OCI-LY7 (cell line): ENCODE data around the gene CCDC38. TPM values are rescaled to one million over a fixed set of nuclear protein-coding genes. Genes with fewer than 3 reads are reported as not detected.

Source experiments
- BruUV-seq: library from RNA; stranded (reverse); fragments of 400-500 nt; replicated peaks from 2 replicates; lab custom pipeline; 2021; lab: Mats Ljungman, UMichigan
- CTCF ChIA-PET: fragments of 300-600 bp; sonication (Branson Sonifier 250); formaldehyde crosslinking; loops from one replicate; lab custom pipeline; 2022; ENCODE audit warnings: antibody characterized with exemption; ENCODE audit not compliant: unreplicated experiment; lab: Charles Lee
- POLR2A ChIA-PET: fragments of 300-600 bp; sonication (Branson Sonifier 250); formaldehyde crosslinking; loops from one replicate; lab custom pipeline; 2022; ENCODE audit warnings: antibody characterized with exemption; lab: Charles Lee
- DNase-seq: peaks from one replicate; pipeline ENCODE4 v3.0.0-alpha.2; 2015; ENCODE audit warnings: low spot score
- H2AFZ ChIP-seq: fragments of 200-600 bp; sonication (generic), shearing (Covaris generic); 2 replicates; pipeline ENCODE4 v1.6.1; 2014; ENCODE audit warnings: mild to moderate bottlenecking, antibody characterized with exemption, low read length, moderate library complexity
- H3K27ac ChIP-seq: fragments of 200-600 bp; sonication (generic); 2 replicates; pipeline ENCODE4 v1.5.1; 2014; ENCODE audit warnings: mixed run types, low read depth, mild to moderate bottlenecking, moderate library complexity, low read length, inconsistent platforms; ENCODE audit not compliant: poor library complexity, severe bottlenecking
- H3K36me3 ChIP-seq: fragments of 200-600 bp; sonication (generic); 2 replicates; pipeline ENCODE4 v1.6.1; 2014; ENCODE audit warnings: mild to moderate bottlenecking, antibody characterized with exemption, low read length, moderate library complexity, mixed read lengths; ENCODE audit not compliant: insufficient read depth
- H3K4me1 ChIP-seq: fragments of 200-600 bp; sonication (generic); 2 replicates; pipeline ENCODE4 v1.5.1; 2014; ENCODE audit warnings: mild to moderate bottlenecking, low read length; ENCODE audit not compliant: insufficient read depth, poor library complexity, severe bottlenecking
- H3K4me2 ChIP-seq: fragments of 200-600 bp; sonication (generic); 2 replicates; pipeline ENCODE4 v1.6.1; 2014; ENCODE audit warnings: mild to moderate bottlenecking, low read length
- H3K4me3 ChIP-seq: fragments of 200-600 bp; sonication (generic); 2 replicates; pipeline ENCODE4 v1.5.1; 2014; ENCODE audit warnings: mild to moderate bottlenecking, low read depth, low read length; ENCODE audit not compliant: poor library complexity, severe bottlenecking
- H3K79me2 ChIP-seq: fragments of 200-600 bp; sonication (generic); 2 replicates; pipeline ENCODE4 v1.6.1; 2016; ENCODE audit warnings: low read depth, mild to moderate bottlenecking, low read length, moderate library complexity, mixed read lengths; ENCODE audit not compliant: insufficient read depth
- H3K9me2 ChIP-seq: fragments of 200-600 bp; sonication (generic); 2 replicates; pipeline ENCODE4 v1.6.1; 2016; ENCODE audit warnings: mild to moderate bottlenecking, low read length, mixed read lengths; ENCODE audit not compliant: insufficient read depth
- H3K9me3 ChIP-seq: fragments of 200-600 bp; sonication (generic); 2 replicates; pipeline ENCODE4 v1.6.1; 2014; ENCODE audit warnings: mild to moderate bottlenecking, mixed run types, low read length, mixed read lengths
- H4K20me1 ChIP-seq: fragments of 200-600 bp; sonication (generic); 2 replicates; pipeline ENCODE4 v1.6.1; 2014; ENCODE audit warnings: mild to moderate bottlenecking, antibody characterized with exemption, low read length, moderate library complexity, mixed read lengths; ENCODE audit not compliant: insufficient read depth
- CTCF ChIP-seq: fragments of 200-600 bp; sonication (generic); conservative IDR thresholded peaks from 2 replicates; pipeline ENCODE4 v1.5.1; 2014; ENCODE audit warnings: mild to moderate bottlenecking, antibody characterized with exemption, low read length, moderate library complexity, mixed read lengths
- EZH2phosphoT487 ChIP-seq: fragments of 200-600 bp; sonication (generic); IDR thresholded peaks from 2 replicates; pipeline ENCODE4 v1.6.1; 2018; ENCODE audit warnings: low read depth, borderline replicate concordance, mild to moderate bottlenecking, mixed run types, antibody characterized with exemption, low read length, moderate library complexity, mixed read lengths
- intact Hi-C: fragments of 100-400 bp; cut with micrococcal nuclease; formaldehyde crosslinking; loops from one replicate; pipeline ENCODE4 v1.10.0; 2022; ENCODE audit not compliant: unreplicated experiment
- total RNA-seq, 2 experiments: library from RNA; depleted of rRNA in 1 of 2; stranded (reverse); fragments of >200 nt in 1 of 2; shearing (Covaris generic) in 1 of 2; gene quantifications; 2 replicates each; pipeline ENCODE4 v1.2.3, GENCODE V29; 2014 to 2022

The CCDC38 gene
- total RNA-seq, 2 experiments from 2014 or later = 0.16 to 0.99 TPM

- no peak for DNase-seq
- TF ChIP-seq EZH2phosphoT487 (no peak), CTCF (no peak)
- Histone ChIP-seq H4K20me1 (no peaks in the 10 kb centered on the region), H3K36me3 (no peaks in the 10 kb centered on the region), H3K79me2 (no peaks in the 10 kb centered on the region), H3K9me3 (no peaks in the 10 kb centered on the region), H3K9me2 (no peaks in the 10 kb centered on the region), H3K4me3 (no peak overlapping the region), H2AFZ (no peak overlapping the region), H3K4me2 (no peak overlapping the region), H3K27ac (no peak overlapping the region), H3K4me1 (no peaks in the 10 kb centered on the region)
- intact Hi-C loops = no loop called here
- ChIA-PET POLR2A (interaction anchor here (0.6 kb wide), 1 partner anchor 29 kb away, joined by 3 read pairs; no protein-coding TSS in a partner anchor), CTCF (no interaction called here)
- no TSS peak for BruUV-seq
These were observed 24.9 kb upstream of the CCDC38 start for GRCh38 chr12:95967301-95967700.

GRCh38 chr12:95966287-95966870, 24.0 kb upstream of the CCDC38 start:
- H2AFZ ChIP-seq = no peak overlapping the region
- no peaks in the 10 kb centered on the region for H3K4me1 ChIP-seq
- no peaks in the 10 kb centered on the region for H4K20me1 ChIP-seq
- no peak overlapping the region for H3K4me3 ChIP-seq
- intact Hi-C loops = no loop called here
- ChIA-PET CTCF (no interaction called here), POLR2A (no interaction called here)
- H3K9me3 ChIP-seq = no peaks in the 10 kb centered on the region
- H3K4me2 ChIP-seq = no peak overlapping the region
- no peak for DNase-seq
- no peak overlapping the region for H3K27ac ChIP-seq
- no peaks in the 10 kb centered on the region for H3K9me2 ChIP-seq
- no peaks in the 10 kb centered on the region for H3K36me3 ChIP-seq
- BruUV-seq = no TSS peak
- no peaks in the 10 kb centered on the region for H3K79me2 ChIP-seq
- TF ChIP-seq CTCF (no peak), EZH2phosphoT487 (no peak)

- H3K9me3 ChIP-seq = no peaks in the 10 kb centered on the region
- TF ChIP-seq EZH2phosphoT487 = no peak
- peak; percentile 68 for TF ChIP-seq CTCF
- BruUV-seq = no TSS peak
- POLR2A ChIA-PET = interaction anchor here (1.0 kb wide), 1 partner anchor 97 kb away, joined by 3 read pairs; no protein-coding TSS in a partner anchor
- no peaks in the 10 kb centered on the region for H3K79me2 ChIP-seq
- H3K4me1 ChIP-seq = no peaks in the 10 kb centered on the region
- no peak overlapping the region for H2AFZ ChIP-seq
- no peaks in the 10 kb centered on the region for H3K36me3 ChIP-seq
- H3K4me3 ChIP-seq = no peak overlapping the region
- H4K20me1 ChIP-seq = no peaks in the 10 kb centered on the region
- no peaks in the 10 kb centered on the region for H3K9me2 ChIP-seq
- DNase-seq = peak; percentile 33
- H3K4me2 ChIP-seq = no peak overlapping the region
- intact Hi-C loops = loop anchor here (2.0 kb wide), 1 partner anchor 44 kb away; no protein-coding TSS in a partner anchor
- CTCF ChIA-PET = no interaction called here
- no peak overlapping the region for H3K27ac ChIP-seq
These were observed 20.7 kb upstream of the CCDC38 start for GRCh38 chr12:95963096-95963495.
